KBM-7 (cell line): ENCODE measurements around the gene ZNF519.
A peak's percentile ranks its signal among the peaks of the same experiment; 100 is the strongest.

Experiments
- DNase-seq: peaks from one replicate; pipeline ENCODE4 v3.0.0-alpha.2; 2015
- in situ Hi-C: fragments of 300-500 bp; cut with MboI; formaldehyde crosslinking; loops from 2 replicates; pipeline ENCODE4 v1.14.3; 2020; ENCODE audit warnings: low sequenced_read_pairs, low pct_unique_long_range_greater_than_20kb, mixed read lengths

ZNF519 gene

DNA sequence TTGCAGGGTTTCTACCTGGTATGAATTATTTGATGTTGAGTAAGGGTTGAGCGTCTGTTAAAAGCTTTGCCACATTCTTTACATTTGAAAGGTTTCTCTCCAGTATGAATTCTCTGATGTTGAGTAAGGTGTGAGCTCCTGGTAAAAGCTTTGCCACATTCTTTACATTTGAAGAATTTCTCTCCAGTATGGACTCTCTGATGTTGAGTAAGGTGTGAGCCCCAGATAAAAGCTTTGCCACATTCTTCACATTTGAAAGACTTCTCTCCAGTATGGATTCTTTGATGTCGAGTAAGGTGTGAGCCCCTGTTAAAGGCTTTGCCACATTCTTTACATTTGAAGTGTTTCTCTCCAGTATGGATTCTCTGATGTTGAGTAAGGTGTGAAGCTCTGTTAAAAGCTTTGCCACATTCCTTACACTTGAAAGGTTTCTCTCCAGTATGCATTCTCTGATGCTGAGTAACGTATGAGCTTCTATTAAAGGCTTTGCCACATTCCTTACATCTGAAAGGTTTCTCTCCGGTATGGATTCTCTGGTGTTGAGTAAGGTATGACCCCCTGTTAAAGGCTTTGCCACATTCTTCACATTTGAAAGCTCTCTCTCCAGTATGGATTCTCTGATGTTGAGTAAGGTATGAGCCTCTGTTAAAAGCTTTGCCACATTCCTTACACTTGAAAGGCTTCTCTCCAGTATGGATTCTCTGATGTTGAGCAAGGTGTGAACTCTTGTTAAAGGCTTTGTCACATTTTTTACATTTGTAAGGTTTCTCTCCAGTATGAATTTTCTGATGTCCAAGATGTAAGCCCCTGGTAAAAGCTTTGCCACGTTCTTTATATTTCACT is 27.1 kb downstream of the ZNF519 start:
- DNase-seq: no peak
- in situ Hi-C loops: no loop called here

DNA sequence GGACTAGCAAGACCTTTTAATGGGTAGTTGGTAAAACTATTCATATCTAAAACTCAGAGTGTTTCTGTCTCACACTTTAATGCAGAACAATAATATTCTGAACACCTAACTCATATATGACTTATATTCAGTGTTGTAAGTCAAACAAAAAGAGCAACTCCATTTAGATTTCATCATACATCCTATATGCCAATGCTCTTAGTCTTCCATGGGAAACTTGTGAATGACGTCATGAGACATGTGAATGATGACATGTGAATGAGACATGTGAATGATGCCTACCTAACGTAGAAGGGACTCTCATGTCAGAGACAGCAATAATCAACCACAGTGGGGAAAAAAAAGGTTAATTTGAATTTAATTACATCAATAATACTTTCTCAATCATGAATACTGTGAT is 28.0 kb downstream of the ZNF519 start:
- no peak for DNase-seq
- in situ Hi-C loops: no loop called here

DNA sequence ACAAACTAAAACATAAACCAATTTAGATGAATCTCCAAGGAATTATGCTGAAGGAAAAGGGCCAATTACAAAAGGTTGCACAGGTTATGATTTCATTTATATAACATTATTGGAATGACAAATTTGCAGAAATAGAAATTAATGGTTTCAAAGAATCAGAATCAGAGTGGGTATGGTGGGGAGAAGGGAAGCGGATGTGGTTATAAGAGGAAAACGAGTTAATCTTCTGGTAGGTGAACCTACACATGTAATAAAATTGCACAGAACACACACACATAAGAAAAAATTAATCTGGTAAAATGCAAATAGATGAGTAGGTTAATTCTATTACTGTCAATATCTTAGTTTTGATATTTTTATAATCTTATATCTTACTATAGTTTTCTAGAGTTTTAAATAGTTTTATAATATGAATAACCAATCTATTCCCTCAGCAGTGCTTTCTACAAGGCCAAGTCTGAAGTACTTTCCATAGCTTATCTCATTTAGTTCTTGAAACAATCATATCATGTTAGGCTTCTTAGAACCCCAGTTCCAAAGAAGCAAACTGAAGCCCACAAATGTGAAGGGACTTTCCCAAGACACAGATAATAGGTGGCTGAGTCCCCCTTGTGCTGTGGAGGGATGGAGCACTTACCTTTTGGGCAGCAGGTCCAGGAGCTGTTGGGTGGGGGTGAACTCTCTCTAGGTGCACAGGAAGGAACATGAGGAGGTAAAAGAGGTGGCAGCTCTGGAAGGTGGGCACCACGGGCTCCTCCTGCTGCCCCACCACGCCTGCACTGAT is 31.5 kb downstream of the ZNF519 start:
- DNase-seq: no peak
- in situ Hi-C loops: no loop called here

DNA sequence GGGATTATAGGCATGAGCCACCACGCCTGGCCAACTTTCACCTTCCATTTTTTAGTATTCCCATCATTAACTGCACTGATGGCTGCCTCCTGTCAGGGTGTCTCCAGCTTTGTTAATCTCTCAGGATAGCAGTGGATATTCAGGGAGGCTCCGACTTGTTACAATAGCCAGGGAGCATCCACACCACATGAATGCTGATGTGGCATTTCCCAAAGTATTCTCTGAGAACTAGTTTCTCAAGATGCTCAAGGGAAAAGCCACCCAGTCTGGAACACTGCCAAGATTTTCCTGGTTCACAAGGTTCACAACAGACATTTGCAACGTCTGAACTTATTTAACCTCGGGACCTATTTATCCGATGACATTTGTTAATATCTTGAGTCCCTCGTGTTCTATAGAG is 33.8 kb downstream of the ZNF519 start:
- no peak for DNase-seq
- in situ Hi-C loops: loop anchor here (25.0 kb wide), 1 partner anchor 261 kb away; no protein-coding TSS in a partner anchor

DNA sequence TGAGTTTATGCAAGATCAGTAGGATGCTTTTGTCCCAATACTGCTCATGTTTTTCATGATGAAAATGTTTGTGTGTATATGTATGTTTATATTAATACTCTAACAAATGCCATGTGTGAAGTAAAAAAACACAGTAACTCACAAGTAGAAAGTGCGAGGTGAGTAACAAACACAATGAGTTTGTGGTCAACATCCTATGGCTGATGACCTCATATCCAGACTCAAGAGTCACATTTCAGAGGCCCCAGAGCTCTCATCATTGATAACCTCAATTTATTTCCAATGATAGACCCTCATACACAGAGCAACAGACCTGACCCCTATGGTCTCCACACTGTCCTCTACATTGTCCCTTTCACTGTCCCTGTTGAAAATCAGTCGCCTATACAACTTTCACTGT is 34.5 kb downstream of the ZNF519 start:
- DNase-seq: no peak
- in situ Hi-C loops: loop anchor here (25.0 kb wide), 1 partner anchor 260 kb away; no protein-coding TSS in a partner anchor

DNA sequence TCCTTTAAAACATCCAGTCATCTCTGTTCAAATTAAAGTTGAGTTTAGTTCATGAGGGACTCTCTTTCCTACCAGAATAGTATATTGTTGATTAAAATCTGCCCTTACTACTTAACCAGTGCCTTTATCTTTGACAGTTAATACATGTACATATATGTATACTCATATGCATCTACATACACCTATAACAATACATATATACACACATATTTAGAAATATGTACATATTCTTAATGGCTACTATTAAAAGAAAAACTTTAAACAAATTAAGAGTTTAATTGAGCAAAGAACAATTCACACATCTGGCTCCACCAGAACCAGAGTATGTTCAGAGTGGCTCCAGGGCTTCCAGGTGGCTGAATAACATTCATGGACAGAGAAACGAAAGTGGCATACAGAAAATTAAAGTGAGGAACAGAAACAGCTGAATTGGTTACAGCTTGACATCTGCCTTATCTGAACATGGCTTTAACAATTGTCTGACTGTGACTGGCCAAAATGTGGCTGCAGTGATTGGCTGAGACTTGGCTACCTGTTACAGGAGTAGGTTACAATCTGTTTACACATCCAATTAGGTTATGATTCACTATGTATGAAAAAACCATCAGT is 38.8 kb downstream of the ZNF519 start:
- in situ Hi-C loops: loop anchor here (25.0 kb wide), 1 partner anchor 256 kb away; no protein-coding TSS in a partner anchor
- DNase-seq: no peak

DNA sequence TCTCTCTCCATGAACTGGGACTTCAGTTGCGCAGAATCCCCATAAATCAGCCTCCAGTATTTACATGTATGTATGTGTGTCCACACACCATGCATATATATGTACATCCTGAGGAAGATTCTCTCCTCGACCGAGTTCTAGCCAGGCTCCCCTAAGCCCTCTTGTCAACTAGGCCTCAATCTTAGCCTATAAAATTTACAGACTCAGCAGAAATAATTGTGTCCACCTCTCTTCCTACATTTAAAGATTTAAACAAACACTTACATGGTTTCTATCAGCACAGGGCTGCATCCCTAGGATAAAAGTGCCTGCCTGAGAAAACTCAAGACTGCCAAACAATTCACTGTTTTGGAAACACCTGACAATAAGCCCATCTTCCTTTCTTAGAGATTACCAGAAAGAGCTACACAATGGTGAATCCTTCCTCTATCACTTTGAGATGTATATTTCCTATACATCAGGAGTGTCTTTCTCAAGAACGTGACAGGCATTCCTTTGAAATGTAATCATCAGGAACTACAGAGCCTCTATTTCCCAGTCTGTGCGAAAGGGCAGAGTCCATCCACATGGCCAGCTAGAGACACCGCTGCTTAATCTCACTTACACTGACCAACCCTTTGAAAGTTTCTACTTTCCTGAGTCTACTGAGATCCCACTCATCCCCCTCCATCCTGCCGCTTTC is 39.5 kb downstream of the ZNF519 start:
- DNase-seq: no peak
- in situ Hi-C loops: loop anchor here (25.0 kb wide), 1 partner anchor 255 kb away; no protein-coding TSS in a partner anchor

DNA sequence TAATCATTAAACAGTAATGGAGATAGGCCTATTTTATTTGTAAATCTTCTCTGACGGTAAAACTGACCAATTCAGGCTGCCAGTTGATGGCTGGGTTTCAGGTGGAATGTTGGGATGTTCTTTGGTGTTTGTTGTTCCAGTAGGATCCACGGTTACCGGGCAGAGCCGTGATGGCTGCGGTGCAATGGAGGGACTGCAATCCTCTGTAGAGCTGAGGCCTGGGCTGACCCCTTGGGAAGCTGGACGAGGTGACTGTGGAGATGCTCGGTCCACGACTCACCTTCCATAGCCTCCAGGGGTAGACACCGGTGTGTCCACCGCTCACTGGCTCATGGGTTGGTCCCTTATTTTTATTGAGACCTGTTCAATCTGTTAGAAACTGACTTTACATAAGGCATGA is 42.5 kb downstream of the ZNF519 start:
- in situ Hi-C loops: loop anchor here (25.0 kb wide), 1 partner anchor 252 kb away; no protein-coding TSS in a partner anchor
- DNase-seq: no peak

DNA sequence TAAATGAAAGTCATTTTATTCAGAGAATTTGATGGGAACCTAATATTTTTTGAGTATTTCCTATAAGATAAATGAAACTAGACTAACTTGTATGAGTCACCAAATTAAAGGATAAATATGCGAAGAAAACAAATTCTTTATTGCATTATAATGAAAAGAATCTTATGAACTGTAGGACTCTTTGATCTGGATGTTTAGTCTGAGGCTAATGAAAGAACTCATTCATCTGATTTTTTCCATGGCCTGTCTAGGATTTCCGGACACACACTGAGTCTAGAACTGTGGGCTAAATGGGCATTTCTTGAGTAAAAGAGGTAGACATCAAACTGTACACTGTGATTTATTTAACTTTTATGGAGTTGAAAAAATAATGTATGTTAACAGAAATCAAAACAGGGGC is 43.0 kb downstream of the ZNF519 start:
- no peak for DNase-seq
- in situ Hi-C loops: loop anchor here (25.0 kb wide), 1 partner anchor 252 kb away; no protein-coding TSS in a partner anchor

DNA sequence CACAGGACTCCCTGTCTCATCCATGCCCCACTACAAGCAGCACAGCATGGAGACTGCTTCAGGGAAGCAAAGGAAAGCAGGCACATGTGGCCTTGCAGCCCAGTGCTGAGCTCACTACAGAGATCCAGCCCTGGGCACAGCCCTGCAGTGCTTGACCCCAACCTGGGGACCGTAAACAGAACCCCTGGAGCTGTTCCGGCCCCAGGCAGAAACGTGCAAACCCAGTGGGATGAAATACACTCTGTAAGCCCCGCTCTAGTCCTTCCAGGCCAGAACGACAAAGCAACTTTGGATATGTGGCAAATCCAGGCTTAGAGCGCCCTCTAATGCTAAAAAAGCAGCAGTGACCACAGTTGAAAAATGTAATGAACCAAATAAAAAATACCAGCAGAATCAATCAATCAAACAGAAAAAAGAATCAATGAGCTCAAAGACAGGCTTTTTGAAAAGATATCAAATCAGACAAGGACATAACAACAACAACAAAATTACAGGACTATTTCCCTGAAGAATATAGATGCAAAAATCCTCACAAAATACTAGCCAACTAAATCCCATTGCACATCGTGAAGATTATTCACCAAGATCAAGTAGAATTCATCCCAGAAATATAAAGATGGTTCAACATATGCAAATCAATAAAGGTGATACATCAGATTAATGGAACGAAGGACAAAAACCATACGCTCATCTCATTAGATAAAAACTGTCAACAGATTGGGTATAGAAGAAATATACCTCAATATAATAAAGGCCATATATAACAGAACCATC is 45.6 kb downstream of the ZNF519 start:
- in situ Hi-C loops: loop anchor here (25.0 kb wide), 1 partner anchor 249 kb away; no protein-coding TSS in a partner anchor

DNA sequence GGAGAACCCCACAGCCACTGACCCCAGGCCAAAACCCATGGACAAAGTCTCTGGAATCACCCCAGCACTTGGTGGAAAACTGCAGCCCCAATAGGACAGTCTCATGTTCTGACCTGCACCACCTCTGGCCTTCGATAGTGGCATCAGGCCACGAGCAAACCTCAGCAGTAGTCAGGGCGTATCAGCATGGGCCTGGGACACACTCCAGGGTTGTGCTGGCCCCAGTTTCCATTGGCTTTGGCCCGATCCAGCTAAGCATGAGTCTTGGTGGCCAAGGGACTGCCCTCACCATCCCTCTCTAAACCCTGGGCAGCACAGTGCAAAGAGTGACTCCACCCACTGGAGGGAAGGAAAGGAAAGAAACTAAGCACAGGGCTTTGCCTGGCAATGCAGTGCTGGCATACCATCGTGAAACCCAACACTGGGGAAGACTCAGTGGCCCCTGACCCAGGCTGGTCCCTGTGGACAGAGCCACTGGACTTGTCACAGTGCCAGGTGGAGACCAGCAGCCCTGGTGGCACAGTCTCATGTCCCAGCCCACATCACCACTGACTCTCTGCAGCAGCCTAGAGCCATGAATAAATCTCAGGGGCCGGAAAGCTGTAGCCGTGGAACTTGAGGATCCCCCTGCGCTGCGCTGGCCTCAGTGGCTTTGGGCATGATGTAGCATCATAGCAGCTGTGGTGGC is 46.3 kb downstream of the ZNF519 start:
- in situ Hi-C loops: loop anchor here (25.0 kb wide), 1 partner anchor 249 kb away; no protein-coding TSS in a partner anchor
- DNase-seq: no peak

More for the DNA sequence above, 45.6 kb downstream of the ZNF519 start:
- DNase-seq: peak; percentile 61

DNA sequence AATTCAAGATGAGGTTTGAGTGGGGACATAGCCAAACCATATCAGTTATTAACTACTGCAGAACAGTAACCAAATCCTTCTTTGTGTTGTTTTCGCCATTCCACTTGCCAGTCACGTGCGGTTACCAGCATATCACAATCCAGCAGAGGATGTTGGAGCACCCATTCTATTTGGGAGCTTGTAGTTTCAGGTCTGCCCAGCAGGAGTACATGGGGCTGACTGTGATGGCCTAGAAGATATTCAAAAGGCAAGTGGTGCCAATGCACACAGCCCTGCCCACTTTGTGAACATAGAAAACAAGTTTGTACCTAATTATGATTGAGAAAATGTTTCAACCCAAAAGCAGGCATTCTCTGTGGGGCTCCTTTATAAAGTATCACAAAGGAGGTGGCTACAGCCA is 57.0 kb downstream of the ZNF519 start:
- in situ Hi-C loops: loop anchor here (25.0 kb wide), 1 partner anchor 238 kb away; no protein-coding TSS in a partner anchor
- DNase-seq: no peak

DNA sequence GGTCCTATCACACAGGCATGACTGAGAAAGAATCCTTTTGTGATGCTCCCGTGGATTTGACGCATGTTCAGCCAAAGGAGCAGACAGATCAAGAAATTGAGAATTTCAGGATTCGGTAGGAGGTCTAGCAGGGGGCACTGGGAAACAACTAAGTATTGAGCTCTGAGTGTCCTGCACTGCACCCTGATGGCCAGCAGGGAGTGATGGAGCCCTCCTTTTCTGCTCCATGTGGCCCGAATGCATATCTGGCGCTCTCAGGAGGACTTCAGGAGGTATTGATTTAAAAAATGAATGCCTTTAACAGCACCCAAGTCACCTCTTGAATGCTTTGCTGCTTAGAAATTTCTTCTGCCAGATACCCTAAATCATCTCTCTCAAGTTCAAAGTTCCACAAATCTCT is 58.0 kb downstream of the ZNF519 start:
- in situ Hi-C loops: no loop called here
- peak; percentile 18 for DNase-seq

DNA sequence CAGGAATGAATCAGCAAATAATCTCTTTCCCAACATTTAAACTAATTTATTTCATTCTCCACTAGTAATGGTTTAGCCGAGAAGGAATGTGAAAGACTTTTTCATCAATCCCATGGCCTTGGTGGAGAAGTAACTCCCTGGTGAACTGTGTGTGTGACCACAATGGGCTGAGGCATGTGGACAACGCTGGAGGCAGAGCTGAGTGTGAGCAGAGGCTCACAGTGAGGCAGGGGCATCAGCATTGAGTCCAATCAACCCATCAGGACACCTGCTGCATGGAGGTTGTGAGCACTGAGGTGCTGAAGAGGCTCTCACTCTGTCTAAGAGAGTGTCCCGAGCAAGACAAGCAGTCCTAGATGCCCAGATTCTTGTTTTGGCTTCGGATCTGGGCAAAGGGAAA is 78.6 kb downstream of the ZNF519 start:
- no peak for DNase-seq
- in situ Hi-C loops: no loop called here
